ENCODE data around the gene FKBP6.
"Not testable (repeated sequence)": the region's sequence is repeated elsewhere in the genome, so short reads cannot be mapped to it uniquely, and the experiment has no call there.

GRCh38 chr7:73297235-73297634, 30.7 kb upstream of the FKBP6 start:
- not testable (repeated sequence) for TF ChIP-seq CTCF (IDR thresholded peaks at IDR 0.05; ENCODE audit: low read length); EZH2 (optimal IDR thresholded peaks at IDR 0.05; ENCODE audit: low read depth, low read length); EZH2phosphoT487 (IDR thresholded peaks at IDR 0.05; ENCODE audit: low read length)
